ENCODE data around the gene CRYGC.
"Not testable (repeated sequence)": the region's sequence is repeated elsewhere in the genome, so short reads cannot be mapped to it uniquely, and the experiment has no call there.

Gene CRYGC

DNA sequence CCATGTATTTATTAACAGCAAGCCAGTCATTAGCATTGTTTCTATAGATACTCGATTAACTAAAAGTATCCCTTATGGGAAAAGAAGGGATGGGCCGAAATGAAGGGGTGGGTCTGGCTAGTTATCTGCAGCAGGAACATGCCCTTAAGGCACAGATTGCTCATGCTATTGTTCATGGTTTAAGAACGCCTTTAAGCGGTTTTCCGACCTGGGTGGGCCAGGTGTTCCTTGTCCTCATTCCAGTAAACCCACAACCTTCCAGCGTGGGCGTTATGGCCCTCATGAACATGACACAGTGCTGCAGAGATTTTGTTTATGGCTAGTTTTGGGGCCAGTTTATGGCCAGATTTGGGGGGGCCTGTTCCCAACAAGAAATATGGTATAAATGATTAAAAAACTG, 8.7 kb upstream of the CRYGC start:
- not testable (repeated sequence) for DNase-seq (ENCODE audit: low read depth in 2 of 3, low spot score in 2 of 3)

DNA sequence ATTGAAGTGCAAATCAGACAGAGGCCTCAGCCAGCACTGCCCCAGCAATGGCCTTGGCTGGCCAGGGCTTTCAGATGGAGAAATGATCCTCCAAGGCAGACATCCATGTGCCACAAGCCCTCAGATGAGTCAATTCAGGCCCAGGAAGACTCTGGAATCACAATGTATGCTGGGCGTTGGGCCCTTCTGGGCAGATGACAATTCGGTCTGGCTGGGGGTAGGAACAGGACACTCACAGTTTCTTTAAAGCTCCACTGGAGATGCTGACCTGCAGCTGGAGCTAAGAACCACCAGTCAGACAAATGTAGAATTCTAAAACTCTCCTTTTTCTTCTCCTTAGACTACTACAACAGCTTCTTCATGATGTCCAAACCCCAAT, 7.1 kb upstream of the CRYGC start:
- no peak for DNase-seq (ENCODE audit: low read depth in 2 of 3, low spot score in 2 of 3)

DNA sequence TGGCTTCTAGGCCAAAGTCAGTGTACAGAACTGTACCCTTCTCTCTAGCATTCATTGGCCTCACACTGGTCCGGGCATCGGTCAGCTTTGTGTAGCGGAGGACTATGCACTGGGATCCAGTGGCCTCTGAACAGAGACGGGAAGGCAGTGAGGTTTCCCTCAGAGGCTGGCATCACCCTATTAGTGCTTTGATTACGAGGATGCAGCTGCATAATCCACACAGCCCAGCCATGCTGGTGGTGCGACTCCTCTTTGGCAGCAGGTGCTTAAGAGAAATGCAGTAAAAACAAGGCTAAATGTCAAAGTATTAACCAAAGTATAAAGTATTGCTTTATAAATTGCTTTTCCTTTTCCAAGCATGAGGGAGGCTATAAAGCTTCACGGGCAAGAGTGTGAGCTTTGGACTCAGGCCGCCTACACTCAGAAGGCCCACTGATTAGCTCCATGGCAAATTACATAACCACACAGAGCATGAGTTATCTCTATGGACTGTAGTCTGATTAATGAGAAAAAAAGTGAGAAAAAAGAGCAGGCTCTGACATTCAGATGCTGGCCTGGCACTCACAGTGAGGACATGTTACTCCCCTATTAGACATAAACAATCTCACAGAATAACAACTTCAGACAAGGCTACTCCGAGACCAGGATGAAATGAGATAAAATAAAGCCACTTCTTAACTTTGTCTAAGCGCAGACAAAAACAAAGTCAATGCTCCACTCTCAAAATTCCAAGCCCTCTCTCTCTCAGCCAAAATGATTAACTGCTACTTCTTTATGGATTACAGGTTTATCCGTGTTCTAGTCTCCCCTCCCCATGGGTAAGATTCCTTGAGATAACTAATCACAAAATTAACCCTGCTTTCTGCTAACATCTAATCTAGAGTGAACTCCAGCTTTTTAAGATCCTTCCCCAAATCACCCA, 6.4 kb upstream of the CRYGC start:
- no peak for DNase-seq (ENCODE audit: low read depth in 2 of 3, low spot score in 2 of 3)

DNA sequence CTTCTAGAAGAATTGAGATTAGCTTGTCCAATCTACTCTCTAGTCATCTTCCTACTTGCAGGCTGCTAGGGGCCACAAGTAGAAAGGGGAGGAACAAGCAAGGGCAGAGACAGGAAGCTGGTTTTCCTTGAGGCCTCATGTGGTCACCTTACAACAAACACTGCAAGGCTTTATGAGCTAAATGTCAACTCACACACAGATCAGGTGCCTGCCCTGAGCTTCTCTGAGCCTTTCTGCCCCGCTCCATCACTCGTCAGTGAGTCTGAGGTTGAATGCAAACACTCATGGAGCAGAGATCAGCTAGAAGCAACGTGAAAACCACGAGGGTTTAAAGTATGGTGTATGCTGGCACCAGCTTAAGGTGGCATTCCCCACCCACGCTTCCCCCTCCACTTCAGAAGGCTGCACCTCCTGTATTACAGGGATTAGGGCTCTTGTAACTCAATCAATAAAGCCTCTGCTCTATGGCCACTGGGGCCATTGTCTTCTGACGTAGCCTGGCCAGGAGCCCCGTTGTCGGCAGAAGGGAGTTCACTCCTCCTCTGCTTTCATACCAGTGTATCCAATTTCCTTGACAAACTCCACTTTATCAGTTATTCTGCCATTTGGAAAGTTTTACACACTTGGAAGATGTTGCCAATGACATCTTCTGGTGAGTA, 5.4 kb upstream of the CRYGC start:
- peak in 1 of 3 experiments; percentile 2 for DNase-seq (ENCODE audit: low read depth in 2 of 3, low spot score in 2 of 3)

DNA sequence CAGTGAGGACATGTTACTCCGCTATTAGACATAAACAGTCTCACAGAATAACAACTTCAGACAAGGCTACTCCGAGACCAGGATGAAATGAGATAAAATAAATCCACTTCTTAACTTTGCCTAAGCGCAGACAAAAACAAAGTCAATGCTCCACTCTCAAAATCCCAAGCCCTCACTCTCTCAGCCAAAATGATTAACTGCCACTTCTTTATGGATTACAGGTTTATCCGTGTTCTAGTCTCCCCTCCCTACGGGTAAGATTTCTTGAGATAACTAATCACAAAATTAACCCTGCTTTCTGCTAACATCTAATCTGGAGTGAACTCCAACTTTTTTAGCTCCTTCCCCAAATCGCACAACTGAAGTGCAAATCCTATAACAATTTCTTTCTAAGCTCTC, 1.1 kb upstream of the CRYGC start:
- no peak for DNase-seq (ENCODE audit: low read depth in 2 of 3, low spot score in 2 of 3)

DNA sequence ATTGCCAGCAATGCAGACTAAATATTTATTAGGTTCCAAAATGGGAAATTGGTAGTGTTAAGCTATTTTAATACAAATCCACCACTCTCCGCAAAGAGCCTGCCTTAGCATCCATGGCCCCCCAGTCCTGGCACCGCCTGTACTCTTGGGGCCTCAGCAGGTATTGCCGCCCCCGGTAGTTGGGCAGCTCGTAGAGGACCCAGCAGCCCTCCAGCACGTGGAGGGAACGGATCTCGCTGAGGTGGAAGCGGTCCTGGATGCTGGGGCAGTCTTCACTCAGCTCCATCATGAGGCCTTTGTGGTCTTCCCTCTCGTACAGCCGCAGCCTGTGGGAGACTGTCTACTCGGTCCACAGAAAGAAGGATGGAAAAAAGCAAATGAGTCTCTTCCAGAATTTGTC, 1.5 kb downstream of the CRYGC start:
- DNase-seq (ENCODE audit: low read depth in 2 of 3, low spot score in 2 of 3), result no peak

DNA sequence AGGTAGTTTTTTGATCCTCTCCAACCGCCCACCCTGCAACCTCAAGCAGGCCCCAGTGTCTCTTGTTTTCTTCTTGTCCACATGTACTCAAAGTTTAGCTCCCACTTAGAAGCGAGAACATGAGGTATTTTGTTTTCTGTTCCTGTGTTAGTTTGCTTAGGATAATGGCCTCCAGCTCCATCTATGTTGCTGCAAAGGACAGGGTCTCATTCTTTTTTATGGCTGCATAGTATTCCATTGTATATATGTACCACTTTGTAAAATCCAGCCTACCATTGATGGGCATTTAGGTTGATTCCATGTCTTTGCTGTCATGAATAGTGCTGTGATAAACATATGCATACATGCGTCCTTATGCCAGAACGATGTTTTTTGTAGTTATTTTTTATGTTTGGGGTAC, 2.5 kb downstream of the CRYGC start:
- no peak for DNase-seq (ENCODE audit: low read depth in 2 of 3, low spot score in 2 of 3)

DNA sequence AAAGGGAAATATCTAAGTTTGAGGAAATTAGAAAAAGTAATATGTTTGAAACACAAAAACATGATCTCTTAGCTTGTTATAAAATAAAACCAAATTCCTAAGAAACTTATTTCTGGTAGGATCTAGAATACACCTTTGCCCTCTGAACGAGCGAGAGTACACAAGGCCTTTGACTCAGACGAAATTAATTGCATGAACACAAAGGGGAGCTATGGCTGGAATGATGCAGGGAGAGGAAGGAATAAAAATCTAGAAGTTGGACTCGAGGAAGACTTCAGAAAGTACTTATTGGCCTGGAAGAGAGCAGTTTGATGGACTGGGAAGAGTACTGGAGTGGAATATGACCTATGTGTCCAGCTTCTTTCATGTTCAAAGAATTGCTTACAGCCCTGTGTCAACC, 4.4 kb downstream of the CRYGC start:
- DNase-seq (ENCODE audit: low read depth in 2 of 3, low spot score in 2 of 3), result no peak

DNA sequence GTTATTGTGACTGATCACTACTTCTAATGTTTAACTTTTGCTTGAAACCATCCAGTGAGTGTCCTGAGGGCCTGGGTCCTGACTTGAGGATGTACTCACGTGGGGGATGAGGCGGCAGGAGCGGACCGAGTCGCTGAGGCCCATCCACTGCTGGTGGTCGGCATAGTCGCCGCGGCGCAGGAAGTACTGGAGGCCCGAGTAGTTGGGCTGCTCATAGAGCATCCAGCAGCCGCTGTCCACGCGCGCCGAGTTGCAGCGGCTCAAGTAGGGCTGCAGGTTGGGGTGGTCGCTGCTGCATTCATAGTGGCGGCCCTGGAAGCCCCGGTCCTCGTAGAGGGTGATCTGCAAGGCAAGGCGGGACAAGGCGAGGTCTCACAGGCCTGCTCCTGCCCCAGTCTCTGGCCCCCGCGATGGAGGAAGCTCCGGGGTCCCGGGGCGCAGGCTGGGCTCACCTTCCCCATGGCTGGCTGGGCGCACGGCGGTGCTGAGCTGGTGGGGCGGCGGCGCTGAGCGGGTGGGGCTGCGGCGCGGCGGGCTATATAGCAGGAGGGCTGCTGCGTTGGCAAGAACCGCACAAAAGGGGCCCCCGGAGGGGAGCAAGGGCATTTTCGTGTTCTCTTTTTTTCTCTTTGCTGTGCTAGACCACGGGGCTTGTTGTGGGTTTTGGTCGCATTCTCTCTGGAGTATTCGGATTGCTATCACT, 5.5 kb downstream of the CRYGC start, which contains the start of gene CRYGD:
TSS of gene CRYGD (minus strand) at position 512 of the 703 bp plus-strand sequence. CDS start at position 461, 51 bp downstream.
- not testable (repeated sequence) for DNase-seq (ENCODE audit: low read depth in 2 of 3, low spot score in 2 of 3)

DNA sequence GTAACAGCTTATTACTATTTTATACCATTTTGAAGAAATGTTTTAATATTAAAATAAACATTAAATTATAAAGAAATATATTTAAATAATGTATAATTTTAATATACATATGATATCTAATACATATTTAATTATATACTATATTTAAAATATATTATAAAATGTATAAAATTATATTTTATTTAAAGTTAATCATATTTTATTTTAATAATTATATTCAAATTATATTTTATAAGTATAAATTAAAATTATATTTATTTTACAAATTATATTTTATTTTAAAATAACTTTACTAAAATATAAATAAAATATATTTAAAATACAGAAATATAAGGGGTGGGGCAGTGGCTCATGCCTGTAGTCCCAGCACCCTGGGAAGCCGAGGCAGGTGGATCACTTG, 7.4 kb downstream of the CRYGC start:
- DNase-seq (ENCODE audit: low read depth in 2 of 3, low spot score in 2 of 3), result no peak

DNA sequence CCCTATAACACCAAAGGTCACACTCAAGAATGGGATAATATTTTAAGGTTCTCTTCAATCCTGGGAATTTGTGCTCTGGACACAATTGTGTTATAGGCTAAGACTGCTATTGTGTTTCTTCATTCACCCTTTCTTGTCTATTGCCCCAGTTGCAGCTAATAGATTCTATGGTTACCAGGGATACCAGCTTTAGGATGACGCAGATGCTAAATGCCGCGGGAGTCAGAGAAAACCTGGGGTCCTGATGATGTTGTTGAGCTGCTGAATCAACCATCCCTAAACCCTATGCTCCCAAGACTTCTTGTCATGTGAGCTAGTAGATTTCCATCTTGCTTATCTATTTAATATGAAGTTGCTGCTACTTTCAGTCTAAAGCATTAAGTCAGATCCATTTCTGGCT, 10.7 kb downstream of the CRYGC start:
- DNase-seq (ENCODE audit: low read depth in 2 of 3, low spot score in 2 of 3), result no peak

DNA sequence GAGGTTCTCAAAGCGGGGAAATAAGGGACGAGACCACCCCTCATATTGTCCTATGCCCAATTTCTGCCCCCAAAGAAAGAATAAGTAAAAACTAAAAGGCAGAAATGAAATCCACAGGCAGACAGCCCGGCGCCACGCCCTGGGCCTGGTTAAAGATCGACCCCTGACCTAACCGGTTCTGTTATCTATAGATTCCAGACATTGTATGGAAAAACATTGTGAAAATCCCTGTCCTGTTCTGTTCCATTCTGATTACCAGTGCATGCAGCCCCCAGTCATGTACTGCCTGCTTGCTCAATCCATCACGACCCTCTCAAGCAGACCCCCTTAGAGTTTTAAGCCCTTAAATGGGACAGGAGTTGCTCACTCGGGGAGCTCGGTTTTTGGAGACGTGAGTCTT, 12.2 kb downstream of the CRYGC start:
- DNase-seq (ENCODE audit: low read depth in 2 of 3, low spot score in 2 of 3), result not testable (repeated sequence)

DNA sequence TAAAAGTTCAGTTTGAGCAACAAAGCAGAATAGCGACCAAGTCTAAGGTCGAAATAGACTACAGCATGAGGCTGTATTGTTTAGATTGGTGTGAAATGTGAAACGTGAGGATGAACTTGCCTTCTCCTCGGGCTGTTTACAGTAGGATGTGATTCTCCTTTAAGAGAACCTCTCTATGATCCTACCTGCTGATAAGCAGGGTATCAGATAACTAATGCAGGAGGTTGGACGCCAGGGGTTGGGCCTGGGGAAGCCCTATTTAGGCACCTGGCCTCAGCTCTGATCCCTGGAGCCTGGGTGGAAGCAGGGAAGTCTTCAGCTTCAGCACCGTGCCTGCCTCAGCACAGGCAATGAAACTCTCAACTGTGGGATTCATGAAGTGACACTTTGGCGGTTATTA, 16.7 kb downstream of the CRYGC start:
- no peak for DNase-seq (ENCODE audit: low read depth in 2 of 3, low spot score in 2 of 3)

DNA sequence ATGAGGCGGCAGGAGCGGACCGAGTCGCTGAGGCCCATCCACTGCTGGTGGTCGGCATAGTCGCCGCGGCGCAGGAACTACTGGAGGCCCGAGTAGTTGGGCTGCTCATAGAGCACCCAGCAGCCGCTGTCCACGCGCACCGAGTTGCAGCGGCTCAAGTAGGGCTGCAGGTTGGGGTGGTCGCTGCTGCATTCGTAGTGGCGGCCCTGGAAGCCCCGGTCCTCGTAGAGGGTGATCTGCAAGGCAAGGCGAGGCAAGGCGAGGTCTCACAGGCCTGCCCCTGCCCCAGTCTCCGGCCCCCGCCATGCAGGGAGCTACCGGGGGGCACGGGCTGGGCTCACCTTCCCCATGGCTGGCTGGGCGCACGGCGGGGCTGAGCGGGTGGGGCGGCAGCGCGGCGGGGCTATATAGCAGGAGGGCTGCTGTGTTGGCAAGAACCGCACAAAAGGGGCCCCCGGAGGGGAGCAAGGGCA, 17.3 kb downstream of the CRYGC start:
- DNase-seq (ENCODE audit: low read depth in 2 of 3, low spot score in 2 of 3), result not testable (repeated sequence)

DNA sequence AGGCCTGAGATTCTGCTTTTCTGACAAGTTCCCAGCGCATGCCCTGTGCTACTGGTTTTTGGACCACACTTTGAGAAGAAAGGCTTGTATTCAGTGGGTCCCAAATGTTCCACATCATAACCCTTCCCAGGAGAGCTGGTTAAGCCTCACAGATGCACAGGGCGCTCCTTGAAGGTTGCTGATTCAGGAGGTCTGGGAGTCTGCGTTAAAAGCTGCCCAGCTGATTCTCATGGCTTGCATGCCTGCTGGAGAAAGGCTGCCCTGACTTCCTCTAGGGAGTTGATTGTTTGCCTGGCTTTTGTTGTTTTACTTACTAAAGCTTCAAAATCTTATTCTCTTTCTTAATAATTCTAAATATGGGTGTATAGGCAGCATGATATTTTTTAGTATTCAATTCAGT, 26.0 kb downstream of the CRYGC start:
- no peak for DNase-seq (ENCODE audit: low read depth in 2 of 3, low spot score in 2 of 3)

DNA sequence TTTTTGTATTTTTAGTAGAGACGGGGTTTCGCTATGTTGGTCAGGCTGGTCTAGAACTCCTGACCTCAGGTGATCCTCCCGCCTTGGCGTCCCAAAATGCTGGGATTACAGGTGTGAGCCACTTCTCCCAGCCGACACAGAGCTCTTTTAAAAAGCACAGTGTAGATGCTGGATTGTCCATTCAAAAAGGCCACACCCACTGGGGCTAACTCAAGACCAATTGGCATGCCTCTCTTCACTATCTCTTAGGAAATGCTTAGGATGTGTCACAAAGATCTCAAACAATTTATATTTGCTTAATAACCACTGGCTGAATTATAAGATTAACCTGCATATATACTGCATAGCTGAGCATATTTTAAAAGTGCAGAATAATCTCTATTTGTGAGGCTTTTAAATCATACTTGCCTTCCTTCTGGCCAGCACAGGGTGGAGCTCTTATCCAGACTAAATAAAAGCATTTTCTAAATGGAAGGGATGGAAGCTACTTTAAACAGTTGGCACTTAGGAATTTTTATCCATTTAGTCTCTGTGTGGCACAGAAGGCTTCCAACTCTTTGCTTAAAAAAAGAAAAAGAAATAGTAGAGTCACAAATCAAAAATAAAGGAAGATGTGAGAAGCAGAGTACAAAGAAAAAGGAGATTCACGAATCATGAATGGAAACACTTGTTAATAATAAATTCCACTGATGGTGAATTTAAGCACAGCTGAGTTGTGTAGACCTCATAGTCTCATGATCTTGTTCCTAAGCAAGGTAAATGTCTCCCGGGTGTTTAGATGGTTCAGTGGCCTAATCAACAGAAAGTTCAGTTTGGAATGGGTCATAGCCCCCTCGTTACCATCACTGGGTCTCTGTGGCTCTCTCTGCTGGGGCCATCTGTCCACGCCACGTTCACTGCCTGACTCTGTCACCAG, 27.7 kb downstream of the CRYGC start:
- DNase-seq (ENCODE audit: low read depth in 2 of 3, low spot score in 2 of 3), result no peak

DNA sequence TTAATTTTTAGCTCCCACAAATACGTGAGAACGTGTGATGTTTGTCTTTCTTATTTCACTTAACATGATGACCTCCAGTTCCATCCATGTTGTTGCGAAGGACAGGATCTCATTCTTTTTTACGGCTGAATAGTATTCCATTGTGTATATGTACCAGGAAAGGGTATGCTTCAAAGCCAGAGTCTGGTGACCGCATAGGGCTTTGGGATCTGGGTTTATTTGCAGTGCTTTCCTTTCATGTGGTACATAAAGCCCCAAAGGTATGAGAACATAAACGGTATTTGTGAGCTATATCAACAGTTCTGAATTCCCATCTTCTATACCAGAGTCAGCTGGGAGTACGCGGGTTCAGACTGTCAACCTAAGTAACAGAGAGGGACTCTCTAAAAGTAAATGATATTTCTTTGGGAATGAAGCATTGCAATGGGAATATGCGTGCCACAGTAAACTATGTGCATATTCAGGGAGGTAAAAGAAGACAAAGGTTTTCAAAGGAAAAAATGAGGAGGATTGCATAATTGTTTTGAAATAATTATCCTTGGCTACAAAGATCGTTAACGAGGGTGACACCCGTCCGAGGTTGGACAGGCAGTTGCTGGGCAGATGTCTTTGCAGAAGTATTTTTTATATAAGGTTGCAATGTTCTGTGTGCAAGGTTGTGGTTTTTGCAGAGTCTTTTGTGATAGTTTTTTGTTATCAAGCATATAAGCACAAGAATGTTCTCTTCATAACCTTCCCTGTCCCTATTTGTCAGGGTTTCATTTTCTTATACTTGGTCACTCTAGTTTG, 29.8 kb downstream of the CRYGC start:
- no peak for DNase-seq (ENCODE audit: low read depth in 2 of 3, low spot score in 2 of 3)

DNA sequence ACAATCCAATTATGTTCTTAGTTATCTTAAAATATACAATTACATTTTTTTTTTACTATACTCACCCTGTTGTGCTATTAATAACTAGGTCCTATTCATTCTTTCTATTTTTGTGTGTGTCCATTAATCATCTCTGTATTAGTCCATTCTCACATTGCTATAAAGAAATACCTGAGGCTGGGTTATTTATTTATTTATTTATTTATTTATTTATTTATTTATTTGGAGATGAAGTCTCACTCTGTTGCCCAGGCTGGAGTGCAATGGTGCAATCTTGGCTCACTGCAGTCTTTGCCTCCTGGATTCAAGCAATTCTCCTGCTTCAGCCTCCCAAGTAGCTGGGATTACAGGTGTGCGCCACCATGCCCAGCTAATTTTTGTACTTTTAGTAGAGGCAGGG, 30.9 kb downstream of the CRYGC start:
- DNase-seq (ENCODE audit: low read depth in 2 of 3, low spot score in 2 of 3), result not testable (repeated sequence)

DNA sequence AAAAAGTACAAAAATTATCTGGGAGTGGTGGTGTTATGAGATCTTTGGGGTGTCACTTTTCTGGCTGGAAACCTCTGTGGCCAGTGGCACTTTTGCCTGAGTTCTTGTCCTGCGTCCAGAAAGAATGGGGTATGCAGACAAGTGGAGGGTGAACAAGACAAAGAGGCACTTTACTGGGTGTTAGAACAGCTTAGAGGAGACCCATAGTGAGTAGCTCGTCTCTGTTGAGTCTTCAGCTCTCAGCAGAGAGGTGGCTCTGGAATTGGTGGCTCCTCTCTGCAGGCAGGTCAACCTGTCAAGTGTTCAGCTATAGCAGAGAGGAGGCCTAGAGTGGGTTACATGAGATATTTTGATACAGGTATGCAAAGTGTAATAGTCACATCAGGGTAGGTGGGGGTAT, 31.4 kb downstream of the CRYGC start:
- no peak for DNase-seq (ENCODE audit: low read depth in 2 of 3, low spot score in 2 of 3)

DNA sequence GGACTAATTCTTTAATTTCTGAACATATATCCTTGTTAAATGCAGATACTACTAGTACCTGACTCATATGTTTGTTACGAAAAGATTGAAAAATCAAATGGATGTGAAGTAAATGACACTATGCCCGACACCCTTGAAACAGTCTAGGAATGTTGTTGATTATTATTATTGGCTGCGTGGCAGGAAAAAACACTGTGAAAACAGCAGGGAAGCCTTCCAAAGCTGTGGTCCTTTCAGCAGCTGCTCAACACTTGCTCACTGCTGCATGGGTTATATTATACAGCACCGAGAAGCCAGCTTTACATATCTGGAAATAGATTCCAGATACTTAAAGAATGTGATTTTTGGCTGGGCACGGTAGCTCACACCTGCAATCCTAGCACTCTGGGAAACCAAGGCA, 31.8 kb downstream of the CRYGC start:
- no peak for DNase-seq (ENCODE audit: low read depth in 2 of 3, low spot score in 2 of 3)
